Activated CD4-positive, alpha-beta memory T cell treated with anti-CD3 and anti-CD28 coated beads for 36 hours (primary cell): ENCODE results near the gene DNHD1. TPM values are rescaled to one million over a fixed set of nuclear protein-coding genes. Genes with fewer than 3 reads are reported as not detected.

Source experiments
- CTCF ChIA-PET: fragments of 350-600 bp; sonication (Branson Sonifier 250); formaldehyde crosslinking; loops from one replicate; lab custom pipeline; 2021; ENCODE audit warnings: antibody characterized with exemption, inconsistent platforms; lab: Charles Lee
- POLR2A ChIA-PET: fragments of 350-600 bp; sonication (Branson Sonifier 250); formaldehyde crosslinking; loops from one replicate; lab custom pipeline; 2021; ENCODE audit warnings: antibody characterized with exemption; lab: Charles Lee
- DNase-seq: peaks from one replicate; pipeline ENCODE4 v3.0.0-alpha.2; 2020
- H3K27ac Mint-ChIP-seq: one replicate; pipeline ENCODE4 v1.8.0; 2021; ENCODE audit warnings: mixed read lengths
- H3K27me3 Mint-ChIP-seq: one replicate; pipeline ENCODE4 v1.8.0; 2021; ENCODE audit warnings: mixed read lengths
- H3K36me3 Mint-ChIP-seq: one replicate; pipeline ENCODE4 v1.8.0; 2021; ENCODE audit warnings: mixed read lengths
- H3K4me1 Mint-ChIP-seq: one replicate; pipeline ENCODE4 v1.8.0; 2021; ENCODE audit warnings: low read depth, mixed read lengths
- H3K4me3 Mint-ChIP-seq: one replicate; pipeline ENCODE4 v1.8.0; 2021; ENCODE audit warnings: mild to moderate bottlenecking, mixed read lengths
- H3K9me3 Mint-ChIP-seq: one replicate; pipeline ENCODE4 v1.8.0; 2021; ENCODE audit warnings: mixed read lengths
- intact Hi-C: fragments of 100-400 bp; cut with micrococcal nuclease; formaldehyde crosslinking; loops from one replicate; pipeline ENCODE4 v1.15.1; 2023
- total RNA-seq, 2 experiments: library from RNA; stranded (reverse); gene quantifications; one replicate each; pipeline ENCODE4 v1.2.3, GENCODE V29; 2021

The DNHD1 gene, protein sequence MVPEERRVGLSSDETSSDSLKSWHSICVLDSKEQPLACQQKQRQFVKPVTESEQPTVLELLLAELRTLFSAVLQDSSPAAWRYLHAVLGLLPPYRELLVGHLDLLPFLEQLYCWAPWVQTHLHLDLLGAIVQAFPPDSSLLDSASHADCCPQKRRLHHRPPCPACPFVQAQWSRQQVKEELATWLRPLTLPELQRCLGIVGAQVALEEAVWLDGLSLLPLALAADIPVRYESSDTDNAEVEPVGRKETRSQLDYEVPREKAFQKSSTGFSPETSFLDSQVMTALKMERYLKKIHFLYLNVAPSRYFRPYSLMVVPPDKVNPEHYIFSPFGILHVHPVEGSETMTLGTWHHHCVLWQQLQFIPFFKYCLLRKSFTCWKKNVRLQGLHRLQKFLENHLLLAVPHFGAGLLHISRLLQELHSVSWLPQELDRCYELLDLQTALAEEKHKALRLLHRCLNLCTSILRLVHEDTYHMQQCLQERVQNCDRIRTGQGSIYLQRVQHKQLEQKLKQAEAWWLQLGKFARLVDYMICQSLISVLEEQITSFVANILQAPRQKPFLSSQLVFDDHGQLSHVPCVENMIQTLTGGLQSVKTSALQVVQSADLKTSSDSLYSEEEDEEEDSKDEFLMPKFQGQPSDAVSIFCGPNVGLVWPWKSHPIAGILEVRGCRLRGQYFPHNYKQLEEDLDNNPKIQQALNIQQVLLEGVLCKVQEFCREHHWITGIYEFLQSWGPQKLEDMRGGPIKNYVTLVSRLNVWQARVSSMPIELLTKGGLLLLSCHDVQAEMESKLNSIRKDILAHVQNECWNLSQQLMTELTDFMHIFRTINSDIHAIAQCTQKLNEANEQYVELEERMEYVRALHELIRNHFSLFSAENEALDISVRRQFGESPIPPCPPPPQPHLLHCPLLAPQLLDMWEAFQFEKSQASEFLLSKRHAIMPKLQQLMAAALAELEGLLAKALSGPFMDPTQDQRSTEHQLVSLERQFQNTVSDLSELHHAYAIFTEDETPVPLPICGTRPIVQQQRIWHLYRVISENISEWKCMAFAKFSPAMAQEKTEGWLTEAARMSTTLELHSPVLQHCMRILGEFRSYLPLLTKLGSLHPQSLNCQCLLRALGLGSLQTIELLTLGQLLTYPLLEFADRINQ (N-terminal part only)
- 10 to 100 TPM; 18.6 to 20.3 TPM for total RNA-seq

GRCh38 chr11:6497069-6497839 is at the start of gene DNHD1:
Gene DNHD1 (plus strand): TSS chr11:6497280. CDS start chr11:6498216, 936 bp downstream.
- Mint-ChIP-seq H3K9me3 (no peaks in the 10 kb centered on the region), H3K27ac (no peak within 1 kb of the TSS), H3K36me3 (peaks cover 11% of the 10 kb centered on the region), H3K27me3 (no peaks in the 10 kb centered on the region), H3K4me3 (no peak within 1 kb of the TSS), H3K4me1 (no peaks in the 10 kb centered on the region)
- intact Hi-C loops, result no loop called here
- CTCF ChIA-PET, result interaction anchor here (1.4 kb wide), 1 partner anchor 134 kb away, joined by 4 read pairs; no protein-coding TSS in a partner anchor
- no peak for DNase-seq
- POLR2A ChIA-PET, result no interaction called here

DNA sequence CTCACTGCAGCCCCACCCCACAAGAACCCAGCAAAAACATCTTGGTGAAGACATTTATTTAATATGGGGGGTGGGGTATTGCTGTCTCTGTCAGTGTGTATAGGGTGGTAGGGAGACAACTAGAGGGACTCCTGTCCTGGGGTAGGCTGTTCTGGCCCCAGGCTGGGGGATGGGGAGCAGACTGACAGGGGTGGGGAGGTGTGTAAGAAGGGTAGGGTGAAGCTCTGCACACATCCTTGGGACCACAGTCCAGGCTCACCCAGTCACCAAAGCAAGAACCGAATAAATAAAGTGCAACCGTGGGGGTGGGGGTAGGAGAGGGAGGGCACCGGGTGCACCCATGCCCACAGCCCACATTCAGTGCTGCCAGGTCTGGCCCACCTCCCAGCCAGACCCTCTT is 48.5 kb upstream of the DNHD1 start:
- no peaks in the 10 kb centered on the region for H3K27me3 Mint-ChIP-seq
- ChIA-PET CTCF (interaction anchor here (1.3 to 11.5 kb wide), 2 partner anchors 68 to 86 kb away, joined by 4 to 661 read pairs; no protein-coding TSS in a partner anchor), POLR2A (no interaction called here)
- no peak for DNase-seq
- no peaks in the 10 kb centered on the region for H3K36me3 Mint-ChIP-seq
- H3K27ac Mint-ChIP-seq, result no peak overlapping the region
- H3K4me1 Mint-ChIP-seq, result no peaks in the 10 kb centered on the region
- no peak overlapping the region for H3K4me3 Mint-ChIP-seq
- no peaks in the 10 kb centered on the region for H3K9me3 Mint-ChIP-seq
- intact Hi-C loops, result no loop called here

GRCh38 chr11:6452219-6452618 is 44.9 kb upstream of the DNHD1 start:
- H3K9me3 Mint-ChIP-seq, result no peaks in the 10 kb centered on the region
- no peaks in the 10 kb centered on the region for H3K27me3 Mint-ChIP-seq
- peaks cover 3% of the 10 kb centered on the region for H3K36me3 Mint-ChIP-seq
- CTCF ChIA-PET, result interaction anchor here (2.7 to 6.2 kb wide), 2 partner anchors 8 to 73 kb away, joined by 13 to 35 read pairs; no protein-coding TSS in a partner anchor
- POLR2A ChIA-PET, result no interaction called here
- no peak overlapping the region for H3K4me3 Mint-ChIP-seq
- no peaks in the 10 kb centered on the region for H3K4me1 Mint-ChIP-seq
- H3K27ac Mint-ChIP-seq, result no peak overlapping the region
- DNase-seq, result no peak
- intact Hi-C loops, result no loop called here

- ChIA-PET POLR2A (no interaction called here), CTCF (interaction anchor here (1.0 to 6.2 kb wide), 3 partner anchors 9 to 74 kb away, joined by 3 to 35 read pairs (median 13); no protein-coding TSS in a partner anchor)
- Mint-ChIP-seq H3K4me1 (no peaks in the 10 kb centered on the region), H3K27ac (no peak overlapping the region), H3K36me3 (peaks cover 3% of the 10 kb centered on the region), H3K9me3 (no peaks in the 10 kb centered on the region), H3K4me3 (no peak overlapping the region), H3K27me3 (no peaks in the 10 kb centered on the region)
- DNase-seq, result no peak
- intact Hi-C loops, result no loop called here
Measured at GRCh38 chr11:6453152-6453551, 43.9 kb upstream of the DNHD1 start.

DNA sequence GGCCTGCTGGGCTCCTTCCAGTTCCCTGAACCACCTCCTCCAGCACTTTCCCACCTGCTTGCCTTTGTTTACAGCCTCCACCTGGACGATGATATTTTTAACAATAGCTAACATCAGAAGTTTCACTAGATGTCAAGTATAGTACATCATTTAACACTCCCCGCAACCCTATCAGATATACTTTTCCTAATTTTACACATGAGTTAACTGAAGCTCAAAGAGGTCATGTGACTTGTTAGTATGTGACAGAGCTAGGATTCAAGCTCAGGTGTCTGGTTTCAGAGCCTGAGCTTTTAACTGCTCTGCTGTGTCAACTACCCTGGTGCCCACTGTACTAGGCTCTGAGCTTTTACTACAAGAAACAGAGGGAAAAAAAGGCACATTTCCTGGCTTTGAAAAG is 42.0 kb upstream of the DNHD1 start:
- ChIA-PET CTCF (interaction anchor here (1.0 to 6.2 kb wide), 4 partner anchors 10 to 92 kb away, joined by 3 to 35 read pairs (median 13); no protein-coding TSS in a partner anchor), POLR2A (no interaction called here)
- no peak overlapping the region for H3K27ac Mint-ChIP-seq
- no peaks in the 10 kb centered on the region for H3K9me3 Mint-ChIP-seq
- no peak for DNase-seq
- no peaks in the 10 kb centered on the region for H3K27me3 Mint-ChIP-seq
- peaks cover 3% of the 10 kb centered on the region for H3K36me3 Mint-ChIP-seq
- intact Hi-C loops, result no loop called here
- no peaks in the 10 kb centered on the region for H3K4me1 Mint-ChIP-seq
- H3K4me3 Mint-ChIP-seq, result no peak overlapping the region

GRCh38 chr11:6456361-6457073 is 40.6 kb upstream of the DNHD1 start:
- Mint-ChIP-seq H3K36me3 (peaks cover 3% of the 10 kb centered on the region), H3K4me3 (no peak overlapping the region), H3K27me3 (no peaks in the 10 kb centered on the region), H3K4me1 (no peaks in the 10 kb centered on the region), H3K27ac (no peak overlapping the region), H3K9me3 (no peaks in the 10 kb centered on the region)
- intact Hi-C loops, result no loop called here
- ChIA-PET POLR2A (no interaction called here), CTCF (interaction anchor here (3.0 to 6.2 kb wide), 2 partner anchors 13 to 78 kb away, joined by 19 to 35 read pairs; no protein-coding TSS in a partner anchor)
- DNase-seq, result no peak

DNA sequence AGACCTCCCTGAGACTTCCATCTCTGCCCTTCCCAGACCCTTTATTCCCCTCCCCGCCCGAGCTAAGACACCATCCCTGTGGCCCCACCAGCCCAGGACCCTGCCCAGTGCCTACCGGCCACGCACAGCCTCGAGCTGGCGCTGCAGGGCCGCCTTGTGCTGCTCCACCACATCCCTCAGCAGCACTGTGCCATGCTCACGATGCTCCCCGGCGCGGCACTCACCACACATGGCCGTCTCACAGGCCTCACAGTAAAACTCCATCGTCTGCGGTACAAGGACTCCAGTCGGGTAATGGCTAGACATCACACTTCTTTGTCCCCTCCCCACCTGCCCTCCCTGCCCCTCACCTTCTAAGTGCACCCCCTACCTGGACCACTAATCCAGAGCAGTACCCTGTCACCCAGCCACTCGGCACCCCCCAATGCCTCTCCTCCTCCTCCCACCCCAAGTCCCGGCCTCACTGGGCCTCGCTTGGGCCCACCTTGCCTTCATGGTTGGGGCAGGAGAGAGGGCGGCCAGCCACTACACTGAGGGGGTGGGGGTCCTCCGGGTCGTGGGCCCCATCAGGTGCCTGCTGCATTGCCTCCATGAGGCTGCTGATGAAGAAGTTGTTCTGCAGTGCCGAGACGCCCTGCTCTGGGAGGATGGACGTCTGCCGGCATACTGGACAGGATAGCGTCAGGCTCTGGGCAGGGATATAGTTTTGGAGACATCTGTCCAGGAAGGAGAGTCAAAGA is 39.3 kb upstream of the DNHD1 start:
- Mint-ChIP-seq H3K36me3 (peaks cover 3% of the 10 kb centered on the region), H3K27ac (no peak overlapping the region), H3K4me3 (no peak overlapping the region), H3K9me3 (no peaks in the 10 kb centered on the region), H3K4me1 (no peaks in the 10 kb centered on the region), H3K27me3 (no peaks in the 10 kb centered on the region)
- POLR2A ChIA-PET, result no interaction called here
- CTCF ChIA-PET, result interaction anchor here (3.0 to 6.2 kb wide), 2 partner anchors 14 to 79 kb away, joined by 19 to 35 read pairs; no protein-coding TSS in a partner anchor
- DNase-seq, result no peak
- intact Hi-C loops, result no loop called here

- ChIA-PET CTCF (interaction anchor here (2.0 kb wide), 2 partner anchors 15 to 79 kb away, joined by 7 to 8 read pairs; no protein-coding TSS in a partner anchor), POLR2A (no interaction called here)
- peaks cover 3% of the 10 kb centered on the region for H3K36me3 Mint-ChIP-seq
- no peaks in the 10 kb centered on the region for H3K4me1 Mint-ChIP-seq
- DNase-seq, result no peak
- H3K4me3 Mint-ChIP-seq, result no peak overlapping the region
- H3K9me3 Mint-ChIP-seq, result no peaks in the 10 kb centered on the region
- no peaks in the 10 kb centered on the region for H3K27me3 Mint-ChIP-seq
- intact Hi-C loops, result no loop called here
- no peak overlapping the region for H3K27ac Mint-ChIP-seq
Measured at GRCh38 chr11:6458352-6459098, 38.6 kb upstream of the DNHD1 start.

DNA sequence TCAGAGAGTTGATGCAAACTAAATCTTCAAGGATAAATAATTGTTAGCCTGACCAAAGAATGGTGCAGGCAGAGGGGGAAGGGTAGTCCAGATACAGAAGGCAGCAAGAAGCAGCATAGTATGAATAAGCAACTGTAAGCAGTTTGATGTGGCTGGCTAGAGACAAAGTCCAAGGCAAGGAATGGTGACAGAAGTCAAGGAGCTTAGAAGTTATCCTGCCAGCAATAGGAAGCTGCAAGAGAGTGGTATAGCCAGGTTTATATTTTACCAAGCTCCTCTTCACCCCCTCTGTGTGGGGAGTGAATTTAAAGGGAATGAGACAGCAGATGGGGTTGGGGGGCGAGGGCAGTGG is 38.0 kb upstream of the DNHD1 start:
- Mint-ChIP-seq H3K4me3 (no peak overlapping the region), H3K27me3 (no peaks in the 10 kb centered on the region), H3K27ac (no peak overlapping the region), H3K36me3 (peaks cover 7% of the 10 kb centered on the region), H3K4me1 (no peaks in the 10 kb centered on the region), H3K9me3 (no peaks in the 10 kb centered on the region)
- DNase-seq, result no peak
- CTCF ChIA-PET, result interaction anchor here (2.0 kb wide), 2 partner anchors 15 to 80 kb away, joined by 7 to 8 read pairs; no protein-coding TSS in a partner anchor
- POLR2A ChIA-PET, result no interaction called here
- intact Hi-C loops, result no loop called here
